Common myeloid progenitor, CD34-positive (primary cell): Measurements from ENCODE around the gene ZBED4.

Experiments
- CTCF ChIA-PET: fragments of 350-600 bp; sonication (Branson Sonifier 250); formaldehyde crosslinking; loops from one replicate; lab custom pipeline; 2021; ENCODE audit warnings: antibody characterized with exemption; lab: Charles Lee
- POLR2A ChIA-PET: fragments of 350-600 bp; sonication (Branson Sonifier 250); formaldehyde crosslinking; loops from one replicate; lab custom pipeline; 2021; ENCODE audit warnings: antibody characterized with exemption; lab: Charles Lee
- DNase-seq, 3 donors: peaks; one replicate each; pipeline versions ENCODE4 v3.0.0 to v3.0.0-alpha.2; 2013
- H3K27ac ChIP-seq, 2 experiments: 1 replicate in 1 of 2; 2 replicates in 1 of 2; pipeline ENCODE4 v1.7.0; 2013; ENCODE audit warnings: inconsistent platforms in 2 of 2, low read length in 2 of 2, mild to moderate bottlenecking in 2 of 2, low read depth in 1 of 2, moderate library complexity in 1 of 2; ENCODE audit not compliant: severe bottlenecking in 2 of 2, insufficient read depth in 1 of 2, poor library complexity in 1 of 2
- H3K27me3 ChIP-seq, 5 experiments: replicated peaks in 2 of 5; 1 replicate in 3 of 5; 2 replicates in 2 of 5; pipeline versions ENCODE4 v1.6.1 to v1.7.0; 2013; ENCODE audit warnings: low read length in 4 of 5, mild to moderate bottlenecking in 2 of 5, moderate library complexity in 2 of 5, inconsistent platforms in 1 of 5; ENCODE audit not compliant: insufficient read depth in 5 of 5, control insufficient read depth in 4 of 5
- H3K36me3 ChIP-seq, 4 experiments: 1 replicate in 2 of 4; 2 replicates in 2 of 4; pipeline versions ENCODE4 v1.6.1 to v1.7.0; 2013; ENCODE audit warnings: low read length in 3 of 4, control low read depth in 1 of 4, mild to moderate bottlenecking in 1 of 4; ENCODE audit not compliant: control insufficient read depth in 4 of 4, insufficient read depth in 4 of 4
- H3K4me1 ChIP-seq, 4 experiments: 1 replicate in 3 of 4; 2 replicates in 1 of 4; pipeline versions ENCODE4 v1.6.1 to v1.7.1; 2013; ENCODE audit warnings: low read length in 3 of 4, mild to moderate bottlenecking in 3 of 4, control low read depth in 1 of 4, inconsistent platforms in 1 of 4, moderate library complexity in 1 of 4; ENCODE audit not compliant: control insufficient read depth in 4 of 4, insufficient read depth in 4 of 4; ENCODE audit errors: control extremely low read depth in 1 of 4
- H3K4me3 ChIP-seq, 7 experiments: 1 replicate in 4 of 7; 2 replicates in 3 of 7; pipeline versions ENCODE4 v1.5.1 to v1.7.0; 2013; ENCODE audit warnings: mild to moderate bottlenecking in 7 of 7, low read length in 6 of 7, moderate library complexity in 6 of 7, inconsistent platforms in 2 of 7, low read depth in 2 of 7, control low read depth in 1 of 7; ENCODE audit not compliant: insufficient read depth in 4 of 7, control insufficient read depth in 1 of 7; ENCODE audit errors: extremely low read depth in 1 of 7
- H3K9me3 ChIP-seq, 5 experiments: 1 replicate in 4 of 5; 2 replicates in 1 of 5; pipeline versions ENCODE4 v1.6.1 to v1.7.1; 2013; ENCODE audit warnings: low read length in 4 of 5, mild to moderate bottlenecking in 2 of 5, inconsistent platforms in 1 of 5, low read depth in 1 of 5, moderate library complexity in 1 of 5; ENCODE audit not compliant: control insufficient read depth in 4 of 5, insufficient read depth in 2 of 5; ENCODE audit errors: control extremely low read depth in 1 of 5
- WGBS: methylation state at CpG from one replicate; pipeline ENCODE4 v1.1.5; 2013; ENCODE audit not compliant: insufficient coverage; 5-methylcytosine and 5-hydroxymethylcytosine counted together

The ZBED4 gene

DNA sequence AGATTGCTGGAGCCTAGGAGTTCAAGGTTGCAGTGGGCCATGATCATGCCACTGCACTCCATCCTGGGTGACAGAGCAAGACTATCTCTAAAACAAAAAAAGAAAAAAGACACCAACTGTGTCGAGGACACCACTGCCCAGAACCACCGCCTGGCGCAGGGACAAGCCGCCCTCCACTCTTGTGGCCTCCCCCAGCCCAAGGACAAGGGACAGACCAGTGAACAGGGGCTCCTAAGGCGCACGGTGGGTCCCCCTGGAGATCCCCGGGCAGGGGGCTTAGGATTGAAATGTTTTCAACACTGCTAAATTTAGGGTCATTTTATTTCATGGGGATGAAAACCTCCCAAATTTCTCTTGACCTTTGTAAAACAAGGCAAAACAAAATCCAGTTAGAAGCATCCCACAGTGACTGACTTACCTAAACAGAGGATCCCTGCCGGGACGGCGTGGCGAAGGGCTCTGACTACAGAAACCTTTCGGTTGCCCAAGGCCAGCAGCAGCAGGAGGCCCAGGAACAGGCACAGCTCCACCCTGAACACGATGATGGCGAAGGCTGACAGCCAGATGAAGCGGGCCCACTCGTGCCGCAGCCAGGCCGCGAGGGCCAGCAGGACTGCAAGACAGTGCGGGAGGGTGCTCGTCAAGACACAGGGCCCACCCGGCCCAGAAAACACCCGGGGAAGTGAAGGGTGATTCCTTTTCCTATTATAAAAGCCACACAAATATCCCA is 56.0 kb downstream of the ZBED4 start:
- Histone ChIP-seq H3K4me1 (no peaks in the 10 kb centered on the region), H3K36me3 (peaks cover 5 to 70% (median 58%) of the 10 kb centered on the region in 4 experiments), H3K27ac (no peak overlapping the region), H3K27me3 (no peaks in the 10 kb centered on the region), H3K4me3 (no peak overlapping the region), H3K9me3 (no peaks in the 10 kb centered on the region)
- CTCF ChIA-PET = no interaction called here
- 97% methylated on average over 19 of the region's 23 CpGs for WGBS
- POLR2A ChIA-PET = no interaction called here
- DNase-seq = no peak

DNA sequence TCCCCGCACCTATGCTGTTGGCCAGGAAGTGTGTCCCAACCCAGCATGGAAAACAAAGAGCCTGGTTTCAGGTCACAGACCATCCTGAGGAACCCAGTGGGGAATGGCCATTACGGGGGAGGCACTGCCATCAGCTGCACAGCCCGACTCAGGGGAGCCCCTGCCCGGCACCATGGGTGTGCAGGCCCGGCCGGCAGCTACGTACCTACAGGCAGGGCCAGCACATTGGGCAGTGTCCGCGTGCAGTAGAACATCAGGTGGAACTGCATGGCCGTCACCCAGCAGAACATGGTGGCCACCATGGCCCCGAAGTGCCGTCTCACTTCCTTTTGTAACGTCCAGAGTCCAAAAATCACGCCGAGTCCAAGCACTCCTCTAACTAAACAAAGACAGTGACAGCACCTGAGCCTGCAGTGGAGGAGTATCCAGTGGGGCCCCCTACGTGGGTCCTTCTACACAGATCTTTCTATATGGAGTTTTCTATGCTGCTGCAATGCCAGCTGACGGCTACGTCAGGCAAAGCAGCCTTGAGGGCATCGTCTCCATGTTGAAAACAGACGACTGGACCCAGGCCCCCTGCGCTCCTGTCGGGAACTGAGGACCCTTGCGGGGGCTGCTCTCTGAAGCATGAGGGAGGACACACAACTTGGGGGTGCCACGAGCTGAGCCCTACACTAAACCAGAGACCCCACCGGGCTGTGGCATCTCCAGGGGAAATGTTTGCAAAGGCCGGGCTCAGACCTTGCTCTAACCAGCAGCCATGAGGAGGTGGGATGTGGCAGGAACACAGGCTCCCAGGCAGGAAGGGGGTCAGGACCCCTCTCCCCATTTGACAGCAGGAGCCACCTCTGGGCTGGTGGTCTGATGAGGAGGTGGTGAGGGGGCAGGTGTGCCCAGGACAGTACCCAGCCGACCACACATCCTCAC is 56.8 kb downstream of the ZBED4 start:
- Histone ChIP-seq H3K4me3 (no peak overlapping the region), H3K36me3 (peaks cover 5 to 68% (median 55%) of the 10 kb centered on the region in 4 experiments), H3K4me1 (no peaks in the 10 kb centered on the region), H3K9me3 (no peaks in the 10 kb centered on the region), H3K27me3 (no peaks in the 10 kb centered on the region), H3K27ac (peak overlapping the region in 1 of 2 experiments; percentile 14)
- ChIA-PET POLR2A (no interaction called here), CTCF (no interaction called here)
- DNase-seq = no peak
- 96% methylated on average over 26 of the region's 27 CpGs for WGBS

DNA sequence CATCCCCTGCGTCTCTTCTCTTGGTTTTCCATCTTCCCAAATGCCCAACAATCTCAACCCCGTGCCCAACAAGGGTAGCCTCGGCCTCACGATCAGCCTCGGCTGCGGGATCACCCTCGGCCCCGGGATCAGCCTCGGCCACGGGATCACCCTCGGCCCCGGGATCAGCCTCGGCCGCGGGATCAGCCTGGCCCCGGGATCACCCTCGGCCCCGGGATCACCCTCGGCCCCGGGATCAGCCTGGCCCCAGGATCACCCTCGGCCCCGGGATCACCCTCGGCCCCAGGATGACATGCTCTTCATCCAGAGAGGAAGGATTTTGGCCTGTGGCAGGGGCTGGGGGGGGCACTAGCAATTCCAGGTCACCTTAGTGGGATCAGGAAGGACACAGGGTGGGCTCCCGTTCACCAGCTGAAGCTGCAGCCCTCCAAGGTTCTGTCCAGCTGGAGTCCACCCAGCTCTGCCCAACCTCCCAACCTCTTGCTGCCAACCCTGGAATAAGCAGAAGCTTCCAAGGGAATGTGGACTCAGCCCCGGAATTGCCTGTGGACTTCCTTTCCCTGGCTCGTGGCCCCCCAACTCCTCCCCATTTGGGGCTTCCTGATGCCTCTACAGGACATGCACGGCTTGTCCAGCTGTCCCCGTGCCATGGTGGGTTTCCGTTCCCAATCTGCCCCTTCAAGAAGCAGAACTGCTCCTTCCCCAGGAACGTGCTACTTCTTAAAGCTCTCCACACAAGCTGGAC is 58.4 kb downstream of the ZBED4 start:
- 92% methylated on average over 28 of the region's 30 CpGs for WGBS
- Histone ChIP-seq H3K27ac (no peak overlapping the region), H3K9me3 (no peaks in the 10 kb centered on the region), H3K36me3 (peaks cover 3 to 54% (median 47%) of the 10 kb centered on the region in 4 experiments), H3K4me3 (no peak overlapping the region), H3K27me3 (no peaks in the 10 kb centered on the region), H3K4me1 (peaks cover 0 to 4% (median 3%) of the 10 kb centered on the region in 4 experiments)
- CTCF ChIA-PET = interaction anchor here (1.3 to 1.6 kb wide), 2 partner anchors 9 to 18 kb away, joined by 3 read pairs; no protein-coding TSS in a partner anchor
- DNase-seq = no peak
- POLR2A ChIA-PET = no interaction called here

DNA sequence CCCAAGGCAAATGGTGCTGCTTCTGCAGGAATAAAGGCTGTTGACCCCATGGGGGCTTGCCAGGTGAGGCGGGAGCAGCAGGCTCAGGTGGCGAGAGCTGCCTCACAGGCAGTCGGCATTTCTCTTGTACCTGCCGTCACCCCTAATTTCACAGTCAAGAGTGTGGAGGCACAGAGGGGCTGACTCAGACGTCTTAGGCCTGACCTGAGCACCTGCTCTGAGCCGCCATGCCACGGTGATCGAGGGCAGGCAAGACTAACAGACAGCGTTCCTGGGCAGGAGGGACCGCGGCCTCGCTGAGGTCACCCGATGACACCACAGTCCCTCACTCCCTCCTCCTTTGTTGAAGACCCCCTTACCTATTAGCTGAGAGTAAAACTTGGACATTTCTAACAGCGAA is 59.4 kb downstream of the ZBED4 start:
- DNase-seq = no peak
- POLR2A ChIA-PET = no interaction called here

GRCh38 chr22:49913446-49913845 is 59.8 kb downstream of the ZBED4 start:
- ChIA-PET CTCF (interaction anchor here (1.6 kb wide), 2 partner anchors 19 to 26 kb away, joined by 3 read pairs; no protein-coding TSS in a partner anchor), POLR2A (no interaction called here)
- Histone ChIP-seq H3K4me3 (no peak overlapping the region), H3K27me3 (no peaks in the 10 kb centered on the region), H3K36me3 (peaks cover 0 to 42% (median 37%) of the 10 kb centered on the region in 4 experiments), H3K4me1 (peaks cover 2 to 12% (median 10%) of the 10 kb centered on the region in 4 experiments), H3K9me3 (no peaks in the 10 kb centered on the region), H3K27ac (no peak overlapping the region)
- DNase-seq = no peak
- 95% methylated on average over 14 of the region's 14 CpGs for WGBS

More for the DNA sequence above, 59.4 kb downstream of the ZBED4 start:
- no peaks in the 10 kb centered on the region for H3K27me3 ChIP-seq
- peaks cover 0 to 44% (median 38%) of the 10 kb centered on the region in 4 experiments for H3K36me3 ChIP-seq
- CTCF ChIA-PET = interaction anchor here (1.3 to 1.6 kb wide), 3 partner anchors 10 to 25 kb away, joined by 3 read pairs; no protein-coding TSS in a partner anchor
- H3K27ac ChIP-seq = no peak overlapping the region
- no peak overlapping the region for H3K4me3 ChIP-seq
- peaks cover 2 to 12% (median 10%) of the 10 kb centered on the region in 4 experiments for H3K4me1 ChIP-seq
- WGBS = 80% methylated on average over 13 of the region's 14 CpGs
- no peaks in the 10 kb centered on the region for H3K9me3 ChIP-seq

DNA sequence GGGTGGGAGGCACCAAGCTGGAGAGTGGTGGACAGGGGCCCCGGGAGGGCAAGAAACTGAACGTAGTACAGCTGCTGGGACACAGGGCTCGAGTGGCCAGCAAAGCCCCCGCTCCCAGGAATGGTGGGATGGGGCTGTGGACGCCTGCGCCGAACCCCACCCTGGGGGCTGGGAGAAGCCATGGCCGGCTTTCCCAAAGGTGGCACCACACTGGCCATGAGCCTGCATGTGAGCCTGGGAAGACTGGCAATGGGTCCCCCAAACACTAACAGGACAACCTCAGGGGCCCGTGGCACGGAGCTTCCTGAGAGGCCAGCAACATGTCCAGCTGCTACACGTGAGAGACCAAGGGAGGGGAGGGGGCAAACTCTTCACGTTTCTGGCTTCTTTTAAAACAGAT is 60.6 kb downstream of the ZBED4 start:
- 95% methylated on average over 9 of the region's 12 CpGs for WGBS
- POLR2A ChIA-PET = no interaction called here

More for the DNA sequence above, 60.6 kb downstream of the ZBED4 start:
- Histone ChIP-seq H3K4me3 (no peak overlapping the region), H3K27ac (no peak overlapping the region), H3K36me3 (peaks cover 0 to 36% (median 32%) of the 10 kb centered on the region in 4 experiments), H3K4me1 (peaks cover 2 to 19% (median 16%) of the 10 kb centered on the region in 4 experiments), H3K9me3 (no peaks in the 10 kb centered on the region), H3K27me3 (no peaks in the 10 kb centered on the region)
- no peak for DNase-seq
- CTCF ChIA-PET = interaction anchor here (1.3 to 1.8 kb wide), 3 partner anchors 16 to 26 kb away, joined by 3 to 4 read pairs (median 3); no protein-coding TSS in a partner anchor
